HL-60 (cell line): ENCODE results near the gene DOCK1.

Experiments used
- DNase-seq, 2 experiments: peaks; one replicate each; pipeline ENCODE4 v3.0.0-alpha.2; 2010 to 2020; ENCODE audit warnings: low read depth in 1 of 2, low spot score in 1 of 2
- H3K27ac ChIP-seq: fragments of 250-450 bp; sonication (Bioruptor Pico); replicated peaks from 2 replicates; pipeline ENCODE4 v1.5.1; 2020; ENCODE audit warnings: mild to moderate bottlenecking, moderate library complexity
- H3K27me3 ChIP-seq: fragments of 250-450 bp; sonication (Bioruptor Pico); 2 replicates; pipeline ENCODE4 v1.5.1; 2021; ENCODE audit warnings: mild to moderate bottlenecking, moderate library complexity; ENCODE audit not compliant: insufficient read depth, poor library complexity, severe bottlenecking
- H3K4me3 ChIP-seq: replicated peaks from 2 replicates; pipeline ENCODE4 v1.5.1; 2011; ENCODE audit warnings: mild to moderate bottlenecking, control low read depth, low read length; ENCODE audit not compliant: insufficient read depth
- CTCF ChIP-seq: IDR thresholded peaks from one replicate; pipeline ENCODE4 v1.5.1; 2011; ENCODE audit warnings: low read length, control low read depth, inconsistent platforms; ENCODE audit not compliant: insufficient read depth
- GABPA ChIP-seq: IDR thresholded peaks from 2 replicates; pipeline ENCODE4 v1.6.1; 2012; ENCODE audit warnings: low read depth
- POLR2AphosphoS5 ChIP-seq: IDR thresholded peaks from 2 replicates; pipeline ENCODE4 v1.6.1; 2012; ENCODE audit warnings: low read depth
- REST ChIP-seq: IDR thresholded peaks from 2 replicates; pipeline ENCODE4 v1.6.1; 2012; ENCODE audit warnings: low read depth; ENCODE audit not compliant: insufficient replicate concordance
- SPI1 ChIP-seq: IDR thresholded peaks from 2 replicates; pipeline ENCODE4 v1.6.1; 2012; ENCODE audit warnings: low read depth, mild to moderate bottlenecking, borderline replicate concordance

Gene DOCK1

GRCh38 chr10:127338399-127339110, 433.3 kb downstream of the DOCK1 start:
- Histone ChIP-seq H3K4me3 (no peak overlapping the region), H3K27me3 (no peaks in the 10 kb centered on the region), H3K27ac (no peak overlapping the region)
- no peak for TF ChIP-seq GABPA
- no peak for DNase-seq

GRCh38 chr10:127343821-127344220, 438.6 kb downstream of the DOCK1 start:
- no peak overlapping the region for H3K27ac ChIP-seq
- TF ChIP-seq CTCF = no peak
- no peak for TF ChIP-seq REST
- TF ChIP-seq SPI1 = no peak
- TF ChIP-seq GABPA = no peak
- no peak for TF ChIP-seq POLR2AphosphoS5
- H3K4me3 ChIP-seq = no peak overlapping the region
- DNase-seq = no peak
- H3K27me3 ChIP-seq = no peaks in the 10 kb centered on the region

- no peak overlapping the region for H3K4me3 ChIP-seq
- no peak for DNase-seq
- TF ChIP-seq GABPA = no peak
- no peak for TF ChIP-seq SPI1
- no peak for TF ChIP-seq POLR2AphosphoS5
- H3K27ac ChIP-seq = no peak overlapping the region
- H3K27me3 ChIP-seq = no peaks in the 10 kb centered on the region
Measured at GRCh38 chr10:127344346-127344745, 439.1 kb downstream of the DOCK1 start.

GRCh38 chr10:127345231-127345965, 440.2 kb downstream of the DOCK1 start:
- Histone ChIP-seq H3K27me3 (no peaks in the 10 kb centered on the region), H3K4me3 (no peak overlapping the region), H3K27ac (no peak overlapping the region)
- no peak for DNase-seq
- TF ChIP-seq CTCF (no peak), SPI1 (no peak), POLR2AphosphoS5 (no peak), GABPA (no peak), REST (no peak)
